ENCODE data around the gene OR2AK2. TPM values are rescaled to one million over a fixed set of nuclear protein-coding genes. Genes with fewer than 3 reads are reported as not detected.
A peak's percentile ranks its signal among the peaks of the same experiment; 100 is the strongest.
"Not testable (repeated sequence)": the region's sequence is repeated elsewhere in the genome, so short reads cannot be mapped to it uniquely, and the experiment has no call there.

Gene OR2AK2, protein sequence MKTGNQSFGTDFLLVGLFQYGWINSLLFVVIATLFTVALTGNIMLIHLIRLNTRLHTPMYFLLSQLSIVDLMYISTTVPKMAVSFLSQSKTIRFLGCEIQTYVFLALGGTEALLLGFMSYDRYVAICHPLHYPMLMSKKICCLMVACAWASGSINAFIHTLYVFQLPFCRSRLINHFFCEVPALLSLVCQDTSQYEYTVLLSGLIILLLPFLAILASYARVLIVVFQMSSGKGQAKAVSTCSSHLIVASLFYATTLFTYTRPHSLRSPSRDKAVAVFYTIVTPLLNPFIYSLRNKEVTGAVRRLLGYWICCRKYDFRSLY
- total RNA-seq: not detected

DNA sequence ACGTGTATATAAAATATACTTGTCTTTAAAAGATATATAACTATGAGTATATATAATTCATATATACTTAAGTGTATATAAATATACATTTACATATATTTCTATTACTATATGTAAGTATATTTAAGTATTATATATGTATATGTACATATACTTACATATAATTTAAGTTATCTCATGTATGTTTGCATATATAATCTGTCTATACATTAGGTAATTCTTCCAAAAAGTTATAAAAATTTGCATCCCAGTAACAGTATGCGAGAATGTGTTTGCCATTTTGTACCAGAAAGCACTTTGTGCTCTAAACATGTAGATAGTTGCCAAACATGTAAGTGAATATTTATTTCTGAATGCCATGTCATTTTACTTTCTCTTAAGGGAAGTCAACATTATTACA, at the start of gene OR2AK2:
TSS of gene OR2AK2 (plus strand) at position 301 of the 400 bp plus-strand sequence. CDS start 144 bp downstream, outside the sequence.
- H3K4me1 Mint-ChIP-seq (ENCODE audit: low read depth): no peaks in the 10 kb centered on the region
- H3K36me3 Mint-ChIP-seq (ENCODE audit: insufficient read depth): no peaks in the 10 kb centered on the region
- peaks cover 4% of the 10 kb centered on the region for H3K27me3 Mint-ChIP-seq (ENCODE audit: low read depth)
- no peak for ATAC-seq
- no peak for DNase-seq
- H3K4me3 Mint-ChIP-seq: no peak within 1 kb of the TSS
- H3K9me3 Mint-ChIP-seq: peaks cover 9% of the 10 kb centered on the region

DNA sequence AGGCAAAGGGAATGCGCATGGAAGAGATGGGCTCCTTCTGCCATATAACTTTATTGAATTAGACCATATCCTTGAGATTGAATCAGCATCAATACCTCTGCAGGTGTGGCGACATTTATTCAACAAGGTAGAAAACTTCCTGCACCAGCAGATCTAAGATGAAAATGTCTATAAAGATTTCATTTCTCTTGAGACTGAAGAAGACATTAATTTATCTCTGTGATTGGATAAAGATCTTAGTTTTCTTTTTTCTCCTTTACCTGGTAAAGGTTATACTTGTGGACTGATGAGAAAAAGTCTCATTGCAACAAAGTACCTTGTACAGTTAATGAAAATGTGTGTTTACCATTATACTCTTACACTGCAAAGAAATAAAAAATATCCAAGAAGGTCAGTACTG, 45.1 kb upstream of the OR2AK2 start, which contains the start of gene OR2T8:
TSS of gene OR2T8 (plus strand) at position 301 of the 400 bp plus-strand sequence. CDS start 766 bp downstream, outside the sequence.
- DNase-seq: no peak
- H3K27me3 Mint-ChIP-seq (ENCODE audit: low read depth): no peaks in the 10 kb centered on the region
- H3K4me1 Mint-ChIP-seq (ENCODE audit: low read depth): no peaks in the 10 kb centered on the region
- H3K36me3 Mint-ChIP-seq (ENCODE audit: insufficient read depth): no peaks in the 10 kb centered on the region
- ATAC-seq: no peak
- H3K9me3 Mint-ChIP-seq: no peaks in the 10 kb centered on the region
- H3K4me3 Mint-ChIP-seq: no peak within 1 kb of the TSS

DNA sequence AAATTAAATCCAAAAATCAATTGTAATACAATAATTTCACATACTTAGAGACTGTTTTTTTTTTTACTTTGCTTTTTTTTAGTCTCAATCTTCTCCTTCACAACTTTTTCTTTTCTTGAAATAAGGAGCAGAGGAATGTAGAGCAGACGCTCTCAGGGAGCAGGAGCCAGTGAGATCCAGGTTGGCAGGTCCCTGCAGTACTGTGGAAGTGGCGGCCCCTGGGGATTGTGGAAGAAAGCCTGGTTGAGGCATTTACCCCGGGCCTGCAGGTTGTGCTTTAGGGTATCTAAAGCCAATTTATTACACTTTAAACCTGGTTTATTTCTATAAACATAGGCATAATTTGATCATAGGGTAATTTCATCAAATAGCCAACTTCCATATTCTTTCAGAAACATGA, 41.1 kb upstream of the OR2AK2 start:
- no peaks in the 10 kb centered on the region for H3K4me1 Mint-ChIP-seq (ENCODE audit: low read depth)
- H3K27me3 Mint-ChIP-seq (ENCODE audit: low read depth): no peaks in the 10 kb centered on the region
- no peaks in the 10 kb centered on the region for H3K9me3 Mint-ChIP-seq
- H3K4me3 Mint-ChIP-seq: no peak overlapping the region
- DNase-seq (no peak), ATAC-seq (no peak)
- H3K36me3 Mint-ChIP-seq (ENCODE audit: insufficient read depth): no peaks in the 10 kb centered on the region

DNA sequence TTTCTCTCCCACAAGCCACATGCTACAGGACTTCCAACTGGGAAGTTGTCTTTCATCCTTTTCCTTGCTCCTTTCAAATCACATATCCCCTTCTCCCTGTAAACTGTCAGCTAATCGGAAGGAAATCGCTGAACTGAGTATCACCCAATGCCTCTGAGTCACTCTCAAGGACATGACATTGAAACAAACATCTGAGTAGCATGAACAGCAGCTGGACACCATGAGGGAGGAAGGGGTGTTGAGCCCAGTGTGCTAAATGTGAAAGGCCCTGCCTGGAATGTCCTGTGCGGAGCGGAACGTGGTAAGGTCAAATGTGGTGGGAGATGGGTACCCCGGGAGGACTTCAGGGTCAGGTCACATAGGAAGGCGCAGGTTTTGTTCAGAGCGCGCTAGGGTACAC, 40.2 kb upstream of the OR2AK2 start, which contains the start of gene OR2AJ1:
TSS of gene OR2AJ1 (plus strand) at position 22 of the 400 bp plus-strand sequence. CDS start 8,880 bp downstream, outside the sequence.
- no peaks in the 10 kb centered on the region for H3K4me1 Mint-ChIP-seq (ENCODE audit: low read depth)
- no peak for ATAC-seq
- H3K36me3 Mint-ChIP-seq (ENCODE audit: insufficient read depth): no peaks in the 10 kb centered on the region
- no peaks in the 10 kb centered on the region for H3K27me3 Mint-ChIP-seq (ENCODE audit: low read depth)
- H3K9me3 Mint-ChIP-seq: no peaks in the 10 kb centered on the region
- DNase-seq: no peak
- H3K4me3 Mint-ChIP-seq: no peak within 1 kb of the TSS

DNA sequence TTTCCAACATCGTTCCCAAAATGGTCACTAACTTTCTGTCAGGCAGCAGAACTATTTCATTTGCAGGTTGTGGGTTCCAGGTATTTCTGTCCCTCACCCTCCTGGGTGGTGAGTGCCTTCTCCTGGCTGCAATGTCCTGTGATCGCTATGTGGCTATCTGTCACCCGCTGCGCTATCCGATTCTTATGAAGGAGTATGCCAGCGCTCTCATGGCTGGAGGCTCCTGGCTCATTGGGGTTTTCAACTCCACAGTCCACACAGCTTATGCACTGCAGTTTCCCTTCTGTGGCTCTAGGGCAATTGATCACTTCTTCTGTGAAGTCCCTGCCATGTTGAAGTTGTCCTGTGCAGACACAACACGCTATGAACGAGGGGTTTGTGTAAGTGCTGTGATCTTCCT, 31.0 kb upstream of the OR2AK2 start:
- Mint-ChIP-seq H3K4me1 (ENCODE audit: low read depth) (no peaks in the 10 kb centered on the region), H3K4me3 (no peak overlapping the region)

DNA sequence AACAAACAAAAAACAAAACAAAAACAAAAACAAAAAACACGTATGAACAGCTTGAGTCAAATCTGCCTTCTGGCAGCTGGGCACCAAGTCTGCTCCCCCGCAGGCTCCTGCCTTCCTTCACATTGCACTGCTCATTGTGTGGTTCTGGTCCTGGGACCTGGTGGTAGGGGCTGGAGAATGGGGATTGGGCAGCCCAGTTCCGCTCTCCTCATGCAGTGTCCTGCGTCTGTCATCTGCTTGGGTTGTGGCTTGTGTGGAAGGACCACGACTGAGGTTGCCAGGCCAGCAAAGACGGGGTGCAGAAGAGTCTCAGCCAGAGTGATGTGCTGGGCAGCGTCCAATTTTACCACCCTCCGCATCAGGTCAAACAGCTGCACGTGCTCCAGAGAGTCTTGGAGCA, 29.3 kb upstream of the OR2AK2 start:
- Mint-ChIP-seq H3K36me3 (ENCODE audit: insufficient read depth) (no peaks in the 10 kb centered on the region), H3K4me1 (ENCODE audit: low read depth) (no peaks in the 10 kb centered on the region), H3K9me3 (peaks cover 6% of the 10 kb centered on the region), H3K4me3 (no peak overlapping the region), H3K27me3 (ENCODE audit: low read depth) (no peaks in the 10 kb centered on the region)
- no peak for DNase-seq
- no peak for ATAC-seq

More for the DNA sequence above, 31.0 kb upstream of the OR2AK2 start:
- no peaks in the 10 kb centered on the region for H3K27me3 Mint-ChIP-seq (ENCODE audit: low read depth)
- ATAC-seq (no peak), DNase-seq (no peak)
- no peaks in the 10 kb centered on the region for H3K36me3 Mint-ChIP-seq (ENCODE audit: insufficient read depth)
- peaks cover 6% of the 10 kb centered on the region for H3K9me3 Mint-ChIP-seq

DNA sequence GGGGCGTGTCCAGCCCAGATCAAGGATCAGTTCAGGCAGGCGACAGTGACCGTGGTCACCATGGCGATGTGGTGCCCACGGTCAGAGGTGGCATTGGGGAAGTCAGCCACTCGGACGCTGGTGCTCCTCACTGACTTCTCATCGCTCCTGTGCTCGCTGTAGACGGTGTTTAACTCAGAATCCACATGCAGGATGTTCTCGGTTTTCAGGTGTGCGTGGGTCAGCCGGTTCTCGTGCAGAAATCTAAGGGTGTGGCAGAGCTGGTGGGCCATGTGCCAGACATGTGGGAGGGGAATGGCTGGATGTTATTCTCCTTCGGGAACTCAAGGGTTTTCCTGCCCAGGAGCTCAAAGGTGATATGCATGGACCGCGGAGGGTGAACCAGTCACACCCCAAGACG, 28.6 kb upstream of the OR2AK2 start:
- no peak overlapping the region for H3K4me3 Mint-ChIP-seq
- no peaks in the 10 kb centered on the region for H3K27me3 Mint-ChIP-seq (ENCODE audit: low read depth)
- peaks cover 6% of the 10 kb centered on the region for H3K9me3 Mint-ChIP-seq
- no peaks in the 10 kb centered on the region for H3K36me3 Mint-ChIP-seq (ENCODE audit: insufficient read depth)
- DNase-seq (no peak), ATAC-seq (no peak)
- H3K4me1 Mint-ChIP-seq (ENCODE audit: low read depth): no peaks in the 10 kb centered on the region

DNA sequence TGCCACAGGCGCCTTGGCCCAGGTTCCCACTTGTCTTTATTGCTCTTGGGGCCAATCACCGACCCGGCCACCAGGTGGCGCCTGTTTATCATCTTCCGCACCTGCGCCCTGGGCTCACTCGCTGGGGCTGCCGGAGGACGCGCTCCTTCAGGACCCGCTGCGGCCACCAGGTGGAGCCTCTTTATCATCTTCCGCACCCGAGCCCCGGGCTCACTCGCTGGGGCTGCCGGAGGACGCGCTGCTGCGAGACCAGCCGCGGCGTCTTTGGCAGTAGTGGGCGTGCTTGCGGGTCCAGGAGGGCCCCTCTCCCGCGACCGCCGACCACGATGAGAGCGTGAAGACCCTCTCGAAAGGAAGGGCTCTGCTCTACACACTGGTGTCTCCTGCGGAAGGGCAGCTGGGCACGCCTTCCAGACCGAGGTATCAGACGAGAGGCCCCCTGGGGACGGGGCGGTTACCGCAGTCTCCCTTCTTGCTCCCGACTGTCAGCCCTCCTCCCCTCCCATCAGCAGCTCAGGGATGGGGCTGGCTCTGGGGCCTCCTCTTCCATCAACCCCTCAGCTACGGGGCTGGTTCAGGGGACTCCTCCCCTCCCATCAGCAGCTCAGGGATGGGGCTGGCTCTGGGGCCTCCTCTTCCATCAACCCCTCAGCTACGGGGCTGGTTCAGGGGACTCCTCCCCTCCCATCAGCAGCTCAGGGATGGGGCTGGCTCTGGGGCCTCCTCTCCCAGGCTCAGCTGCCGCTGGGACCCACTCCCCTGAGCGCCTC, 27.9 kb upstream of the OR2AK2 start:
- DNase-seq (peak; percentile 84), ATAC-seq (peak; percentile 99 to 100)
- H3K4me1 Mint-ChIP-seq (ENCODE audit: low read depth); H3K27me3 Mint-ChIP-seq (ENCODE audit: low read depth); H3K9me3 Mint-ChIP-seq; H3K36me3 Mint-ChIP-seq (ENCODE audit: insufficient read depth): not testable (repeated sequence)
- peak overlapping the region; percentile 20 for H3K4me3 Mint-ChIP-seq

DNA sequence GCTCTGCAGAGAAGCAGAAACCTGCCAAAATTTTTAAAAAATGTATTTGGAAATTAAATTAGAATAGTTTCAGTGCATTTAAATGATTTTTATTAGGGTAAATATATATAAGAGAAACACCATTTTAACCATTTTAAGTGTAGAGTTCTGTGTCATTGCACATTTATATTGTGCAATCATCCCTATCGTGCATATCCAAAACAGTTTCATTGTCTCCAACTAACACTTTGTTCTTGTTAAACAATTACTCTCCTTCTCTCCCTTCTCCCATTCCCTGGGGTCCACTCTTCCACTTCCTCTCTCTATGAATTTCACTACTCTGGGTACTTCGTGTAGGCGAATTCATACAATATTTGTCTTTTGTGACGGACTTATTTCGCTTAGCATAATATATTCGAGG, 22.4 kb upstream of the OR2AK2 start:
- no peak for ATAC-seq
- Mint-ChIP-seq H3K9me3 (no peaks in the 10 kb centered on the region), H3K27me3 (ENCODE audit: low read depth) (peaks cover 2% of the 10 kb centered on the region), H3K36me3 (ENCODE audit: insufficient read depth) (no peaks in the 10 kb centered on the region), H3K4me3 (no peak overlapping the region), H3K4me1 (ENCODE audit: low read depth) (no peaks in the 10 kb centered on the region)
- DNase-seq: no peak

DNA sequence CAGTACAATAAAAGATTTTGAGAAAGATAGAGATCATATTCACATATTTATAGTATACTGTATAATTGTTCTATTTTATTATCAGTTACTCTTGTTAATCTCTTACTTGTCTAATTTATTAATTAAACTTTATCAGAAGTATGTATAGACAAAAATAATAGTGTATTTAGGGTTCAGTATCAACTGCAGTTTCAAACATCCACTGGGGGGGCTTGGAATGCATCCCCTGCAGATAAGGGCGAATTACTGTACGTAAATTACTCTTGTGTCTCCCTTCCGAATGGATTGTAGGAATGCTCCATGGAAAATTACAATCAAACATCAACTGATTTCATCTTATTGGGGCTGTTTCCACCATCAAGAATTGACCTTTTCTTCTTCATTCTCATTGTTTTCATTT, 16.5 kb upstream of the OR2AK2 start, which contains the start of gene OR2L8:
TSS of gene OR2L8 (plus strand) at position 301 of the 400 bp plus-strand sequence. CDS start at position 301, 0 bp downstream.
- Mint-ChIP-seq H3K4me1 (ENCODE audit: low read depth) (no peaks in the 10 kb centered on the region), H3K36me3 (ENCODE audit: insufficient read depth) (no peaks in the 10 kb centered on the region), H3K4me3 (no peak within 1 kb of the TSS), H3K27me3 (ENCODE audit: low read depth) (peaks cover 2% of the 10 kb centered on the region), H3K9me3 (peaks cover 3% of the 10 kb centered on the region)
- ATAC-seq (no peak), DNase-seq (no peak)

DNA sequence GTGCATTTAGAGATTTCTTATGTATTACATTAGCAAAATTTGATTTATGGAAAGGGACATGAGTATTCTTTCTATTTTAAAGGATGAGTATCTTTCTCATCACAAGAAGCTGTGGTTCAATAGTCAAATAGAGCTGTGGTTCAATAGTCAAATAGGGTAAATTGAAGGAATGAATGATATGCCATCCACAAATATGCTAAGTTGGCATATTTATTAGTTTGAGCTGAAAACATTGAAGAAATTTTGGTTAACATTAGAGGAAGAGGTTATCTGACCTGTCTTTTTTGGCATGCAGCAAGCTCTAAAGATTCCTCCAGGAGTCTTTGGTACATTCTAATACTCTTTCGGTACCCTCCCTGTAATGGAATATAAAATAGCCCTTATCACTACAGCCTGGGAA, 11.6 kb upstream of the OR2AK2 start:
- no peaks in the 10 kb centered on the region for H3K4me1 Mint-ChIP-seq (ENCODE audit: low read depth)
- DNase-seq: no peak
- H3K9me3 Mint-ChIP-seq: peaks cover 5% of the 10 kb centered on the region
- no peak for ATAC-seq
- H3K4me3 Mint-ChIP-seq: no peak overlapping the region
- H3K36me3 Mint-ChIP-seq (ENCODE audit: insufficient read depth): no peaks in the 10 kb centered on the region
- no peaks in the 10 kb centered on the region for H3K27me3 Mint-ChIP-seq (ENCODE audit: low read depth)

DNA sequence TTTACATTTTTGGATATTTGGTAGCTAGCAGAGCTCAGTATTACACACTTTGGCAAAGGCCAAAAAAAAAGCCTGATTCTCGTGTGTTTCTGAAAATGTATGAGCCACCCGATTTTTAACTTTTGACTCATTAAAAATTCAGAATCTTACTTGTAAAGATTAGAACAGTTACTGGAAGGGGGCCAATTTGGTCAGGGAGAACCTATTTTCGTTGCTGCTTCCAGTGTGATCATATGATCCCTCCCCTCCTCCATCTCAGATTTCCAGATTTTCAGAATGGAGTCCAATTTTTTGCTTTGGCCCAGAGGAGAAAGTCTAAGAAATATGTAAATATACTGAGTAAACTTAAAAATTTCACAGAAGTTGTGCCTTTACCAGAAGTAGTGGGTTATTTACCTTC, 3.2 kb upstream of the OR2AK2 start:
- DNase-seq (no peak), ATAC-seq (no peak)
- Mint-ChIP-seq H3K36me3 (ENCODE audit: insufficient read depth) (no peaks in the 10 kb centered on the region), H3K4me1 (ENCODE audit: low read depth) (no peaks in the 10 kb centered on the region), H3K27me3 (ENCODE audit: low read depth) (peaks cover 4% of the 10 kb centered on the region), H3K4me3 (no peak overlapping the region), H3K9me3 (peaks cover 9% of the 10 kb centered on the region)

DNA sequence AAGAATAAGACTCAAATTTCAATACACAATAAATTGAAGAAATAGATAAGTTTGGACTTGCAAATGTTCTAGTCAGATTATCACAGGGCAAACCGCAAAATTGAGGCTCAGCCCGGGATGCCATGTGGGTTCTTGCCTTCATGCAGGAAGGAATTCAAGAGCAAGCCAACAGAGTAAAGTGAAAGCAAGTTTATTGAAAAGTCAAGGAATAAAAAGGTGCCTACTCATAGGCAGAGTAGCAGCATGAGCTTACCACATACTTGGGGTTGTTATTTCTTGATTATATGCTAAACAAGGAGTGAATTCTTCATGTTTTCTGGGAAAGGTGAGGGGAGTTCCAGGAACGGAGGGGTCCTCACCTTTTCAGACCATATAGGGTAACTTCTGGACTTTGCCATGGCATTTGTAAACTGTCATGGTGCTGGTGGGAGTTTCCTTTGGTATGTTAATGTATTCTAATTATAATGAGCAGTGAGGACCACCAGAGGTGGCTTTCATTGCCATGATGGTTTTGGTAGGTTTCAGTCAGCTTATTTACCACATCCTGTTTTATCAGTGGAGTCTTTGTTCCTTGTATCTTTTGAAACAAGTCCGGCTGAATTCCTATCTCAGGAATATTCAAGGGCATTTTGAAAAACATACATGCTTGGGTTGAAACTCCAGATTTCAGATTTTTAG, 2.0 kb upstream of the OR2AK2 start:
- H3K4me1 Mint-ChIP-seq (ENCODE audit: low read depth): no peaks in the 10 kb centered on the region
- no peaks in the 10 kb centered on the region for H3K36me3 Mint-ChIP-seq (ENCODE audit: insufficient read depth)
- H3K4me3 Mint-ChIP-seq: no peak overlapping the region
- no peak for ATAC-seq
- peaks cover 9% of the 10 kb centered on the region for H3K9me3 Mint-ChIP-seq
- no peak for DNase-seq
- H3K27me3 Mint-ChIP-seq (ENCODE audit: low read depth): peaks cover 4% of the 10 kb centered on the region

DNA sequence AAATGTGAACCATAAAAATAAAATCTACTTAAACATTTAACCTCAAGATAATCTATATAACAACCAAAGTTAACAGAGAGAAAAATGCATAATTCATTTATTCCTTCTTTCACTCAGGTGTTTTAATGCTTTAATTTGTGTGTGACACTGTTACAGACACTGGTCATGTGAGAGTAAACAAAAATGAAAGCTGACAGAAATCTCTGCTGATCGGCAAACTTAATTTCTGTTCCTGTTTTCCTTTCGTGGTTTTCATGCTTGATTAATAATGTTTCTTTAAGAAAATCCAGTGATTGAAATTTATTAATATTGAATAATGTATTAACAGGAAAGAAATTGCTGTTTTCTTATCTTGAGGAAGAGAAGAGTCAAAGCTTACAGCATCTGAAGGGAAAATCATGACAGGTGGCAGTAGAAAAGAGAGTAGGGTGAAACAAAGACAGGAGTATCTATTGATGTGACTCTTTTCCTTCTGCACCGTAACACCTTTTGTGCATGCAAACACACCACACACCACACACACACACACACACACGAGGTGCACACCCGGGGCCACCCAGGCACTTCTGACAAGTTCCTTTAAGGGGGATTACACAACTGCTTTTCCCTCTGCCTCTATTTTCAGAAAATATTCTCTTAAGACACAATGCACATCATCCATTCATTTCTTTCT, 1.6 kb downstream of the OR2AK2 start:
- no peak for ATAC-seq
- no peaks in the 10 kb centered on the region for H3K36me3 Mint-ChIP-seq (ENCODE audit: insufficient read depth)
- H3K9me3 Mint-ChIP-seq: peaks cover 4% of the 10 kb centered on the region
- H3K27me3 Mint-ChIP-seq (ENCODE audit: low read depth): peaks cover 4% of the 10 kb centered on the region
- no peaks in the 10 kb centered on the region for H3K4me1 Mint-ChIP-seq (ENCODE audit: low read depth)
- no peak overlapping the region for H3K4me3 Mint-ChIP-seq
- DNase-seq: no peak

Data from activated T-cell treated with anti-CD3 and anti-CD28 coated beads, Interleukin-2, amount 50 U/mL, for 4 hours (primary cell).